ENCODE results near the gene GADD45A. TPM values are rescaled to one million over a fixed set of nuclear protein-coding genes. Genes with fewer than 3 reads are reported as not detected.
"Not testable (repeated sequence)": the region's sequence is repeated elsewhere in the genome, so short reads cannot be mapped to it uniquely, and the experiment has no call there.

GADD45A gene
- total and polyA plus RNA-seq, 4 donors = 26.3 to 57.9 (median 33.4) TPM

DNA sequence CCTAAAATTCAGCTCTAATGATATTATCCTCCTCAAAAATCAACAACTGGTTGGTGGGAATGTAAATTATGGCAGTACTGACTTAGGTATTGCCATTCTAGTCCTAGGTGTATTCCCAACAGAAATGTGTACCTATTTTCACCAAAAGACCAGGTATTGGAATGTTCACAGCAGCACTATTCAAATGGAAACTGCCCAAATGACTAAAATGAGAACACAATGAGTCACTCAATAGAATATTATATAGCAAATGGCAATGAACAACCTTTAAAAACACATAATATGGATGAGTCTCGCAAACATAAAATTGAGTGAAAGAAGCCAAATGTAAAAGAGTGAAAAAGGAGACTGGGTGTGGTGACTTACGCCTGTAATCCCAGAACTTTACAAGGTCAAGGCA is 44.9 kb downstream of the GADD45A start:
- H3K9ac ChIP-seq (ENCODE audit: low read depth in 1 of 2, low read length in 2 of 2) = no peak overlapping the region
- no peak for DNase-seq (ENCODE audit: low spot score)
- H3K4me3 ChIP-seq (ENCODE audit: low read depth in 1 of 3, low read length in 3 of 3) = no peak overlapping the region
- H3K4me1 ChIP-seq (ENCODE audit: control insufficient read depth in 4 of 4, insufficient read depth in 4 of 4, low read length in 3 of 4) = peaks cover 0 to 8% (median 3%) of the 10 kb centered on the region in 4 donors
- H3K36me3 ChIP-seq (ENCODE audit: control insufficient read depth in 4 of 4, insufficient read depth in 3 of 4, low read depth in 1 of 4, low read length in 3 of 4) = no peaks in the 10 kb centered on the region
- WGBS = 94% methylated on average over 2 of the region's 2 CpGs
- H3K27ac ChIP-seq (ENCODE audit: low read depth in 1 of 2, low read length in 2 of 2) = no peak overlapping the region
- H3K9me3 ChIP-seq (ENCODE audit: control insufficient read depth in 4 of 4, low read length in 3 of 4) = no peaks in the 10 kb centered on the region
- no peaks in the 10 kb centered on the region for H3K27me3 ChIP-seq (ENCODE audit: control insufficient read depth in 4 of 4, insufficient read depth in 4 of 4, low read length in 3 of 4)
- TF ChIP-seq ATF3 (IDR thresholded peaks at IDR 0.05) = no peak
- no peak for TF ChIP-seq JUND (IDR thresholded peaks at IDR 0.05)
- no peak for TF ChIP-seq RXRA (IDR thresholded peaks at IDR 0.05)
- TF ChIP-seq GABPA (IDR thresholded peaks at IDR 0.05 in 1 of 2, conservative IDR thresholded peaks at IDR 0.05 in 1 of 2) = no peak
- TF ChIP-seq SP1 (IDR thresholded peaks at IDR 0.05) = no peak
- TF ChIP-seq FOXA2 (IDR thresholded peaks at IDR 0.05) = no peak
- TF ChIP-seq FOXA1 (IDR thresholded peaks at IDR 0.05) = no peak
- TF ChIP-seq, protein P1, sequence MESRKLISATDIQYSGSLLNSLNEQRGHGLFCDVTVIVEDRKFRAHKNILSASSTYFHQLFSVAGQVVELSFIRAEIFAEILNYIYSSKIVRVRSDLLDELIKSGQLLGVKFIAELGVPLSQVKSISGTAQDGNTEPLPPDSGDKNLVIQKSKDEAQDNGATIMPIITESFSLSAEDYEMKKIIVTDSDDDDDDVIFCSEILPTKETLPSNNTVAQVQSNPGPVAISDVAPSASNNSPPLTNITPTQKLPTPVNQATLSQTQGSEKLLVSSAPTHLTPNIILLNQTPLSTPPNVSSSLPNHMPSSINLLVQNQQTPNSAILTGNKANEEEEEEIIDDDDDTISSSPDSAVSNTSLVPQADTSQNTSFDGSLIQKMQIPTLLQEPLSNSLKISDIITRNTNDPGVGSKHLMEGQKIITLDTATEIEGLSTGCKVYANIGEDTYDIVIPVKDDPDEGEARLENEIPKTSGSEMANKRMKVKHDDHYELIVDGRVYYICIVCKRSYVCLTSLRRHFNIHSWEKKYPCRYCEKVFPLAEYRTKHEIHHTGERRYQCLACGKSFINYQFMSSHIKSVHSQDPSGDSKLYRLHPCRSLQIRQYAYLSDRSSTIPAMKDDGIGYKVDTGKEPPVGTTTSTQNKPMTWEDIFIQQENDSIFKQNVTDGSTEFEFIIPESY (IDR thresholded peaks at IDR 0.05) = no peak
- TF ChIP-seq CTCF (IDR thresholded peaks at IDR 0.05; ENCODE audit: low read depth, low read length, missing input control) = no peak

DNA sequence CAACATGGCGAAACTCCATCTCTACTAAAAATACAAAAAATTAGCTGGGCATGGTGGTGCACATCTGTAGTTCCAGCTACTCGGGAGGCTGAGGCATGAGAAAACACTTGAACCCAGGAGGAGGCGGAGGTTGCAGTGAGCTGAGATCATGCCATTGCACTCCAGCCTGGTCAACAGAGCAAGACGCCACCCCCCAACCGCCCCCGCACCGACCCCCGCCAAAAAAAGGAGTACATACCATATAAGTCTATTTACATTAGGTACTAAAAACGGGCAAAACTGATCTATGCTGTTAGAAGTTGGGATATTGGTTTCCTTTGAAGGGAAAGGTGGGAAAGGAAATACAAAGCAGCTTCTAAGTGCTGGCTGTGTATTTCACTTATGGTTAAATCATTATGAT is 45.3 kb downstream of the GADD45A start:
- not testable (repeated sequence) for H3K4me3 ChIP-seq (ENCODE audit: low read depth in 1 of 3, low read length in 3 of 3); H3K36me3 ChIP-seq (ENCODE audit: control insufficient read depth in 4 of 4, insufficient read depth in 3 of 4, low read depth in 1 of 4, low read length in 3 of 4); H3K4me1 ChIP-seq (ENCODE audit: control insufficient read depth in 4 of 4, insufficient read depth in 4 of 4, low read length in 3 of 4); H3K27ac ChIP-seq (ENCODE audit: low read depth in 1 of 2, low read length in 2 of 2); H3K9ac ChIP-seq (ENCODE audit: low read depth in 1 of 2, low read length in 2 of 2); H3K9me3 ChIP-seq (ENCODE audit: control insufficient read depth in 4 of 4, low read length in 3 of 4); H3K27me3 ChIP-seq (ENCODE audit: control insufficient read depth in 4 of 4, insufficient read depth in 4 of 4, low read length in 3 of 4); DNase-seq (ENCODE audit: low spot score)
- WGBS = 93% methylated on average over 9 of the region's 9 CpGs

GRCh38 chr1:67731322-67731721 is 46.3 kb downstream of the GADD45A start:
- no peaks in the 10 kb centered on the region for H3K27me3 ChIP-seq (ENCODE audit: control insufficient read depth in 4 of 4, insufficient read depth in 4 of 4, low read length in 3 of 4)
- no peaks in the 10 kb centered on the region for H3K36me3 ChIP-seq (ENCODE audit: control insufficient read depth in 4 of 4, insufficient read depth in 3 of 4, low read depth in 1 of 4, low read length in 3 of 4)
- no peak overlapping the region for H3K9ac ChIP-seq (ENCODE audit: low read depth in 1 of 2, low read length in 2 of 2)
- no peaks in the 10 kb centered on the region for H3K9me3 ChIP-seq (ENCODE audit: control insufficient read depth in 4 of 4, low read length in 3 of 4)
- no peak for DNase-seq (ENCODE audit: low spot score)
- whole genome bisulfite sequencing = 90% methylated on average over 2 of the region's 2 CpGs
- peaks cover under 1 to 10% (median 4%) of the 10 kb centered on the region in 4 donors for H3K4me1 ChIP-seq (ENCODE audit: control insufficient read depth in 4 of 4, insufficient read depth in 4 of 4, low read length in 3 of 4)
- no peak overlapping the region for H3K27ac ChIP-seq (ENCODE audit: low read depth in 1 of 2, low read length in 2 of 2)
- no peak overlapping the region for H3K4me3 ChIP-seq (ENCODE audit: low read depth in 1 of 3, low read length in 3 of 3)
- TF ChIP-seq ATF3 (IDR thresholded peaks at IDR 0.05) = no peak
- no peak for TF ChIP-seq JUND (IDR thresholded peaks at IDR 0.05)
